ENCODE results near the gene LCORL.

DNA sequence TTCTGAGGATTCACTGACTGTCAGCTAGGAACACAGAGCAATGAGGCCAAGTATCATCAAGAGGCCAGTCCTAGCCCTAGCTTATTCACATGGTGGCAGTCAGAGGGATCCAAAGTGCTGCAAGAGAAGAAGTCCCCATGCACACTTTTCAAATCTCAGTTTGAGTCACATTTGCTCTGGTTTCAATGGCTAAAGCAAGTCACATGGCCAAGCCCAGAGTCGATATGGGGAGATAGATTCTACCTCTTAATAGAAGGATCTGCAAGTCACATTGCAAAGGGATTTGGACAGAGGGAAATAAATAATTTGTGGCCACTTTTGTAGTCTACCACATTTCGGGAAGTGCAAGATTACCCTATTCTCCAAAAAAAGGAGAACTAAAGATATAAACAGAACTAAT, 3.7 kb upstream of the LCORL start:
- TF ChIP-seq, protein P1, sequence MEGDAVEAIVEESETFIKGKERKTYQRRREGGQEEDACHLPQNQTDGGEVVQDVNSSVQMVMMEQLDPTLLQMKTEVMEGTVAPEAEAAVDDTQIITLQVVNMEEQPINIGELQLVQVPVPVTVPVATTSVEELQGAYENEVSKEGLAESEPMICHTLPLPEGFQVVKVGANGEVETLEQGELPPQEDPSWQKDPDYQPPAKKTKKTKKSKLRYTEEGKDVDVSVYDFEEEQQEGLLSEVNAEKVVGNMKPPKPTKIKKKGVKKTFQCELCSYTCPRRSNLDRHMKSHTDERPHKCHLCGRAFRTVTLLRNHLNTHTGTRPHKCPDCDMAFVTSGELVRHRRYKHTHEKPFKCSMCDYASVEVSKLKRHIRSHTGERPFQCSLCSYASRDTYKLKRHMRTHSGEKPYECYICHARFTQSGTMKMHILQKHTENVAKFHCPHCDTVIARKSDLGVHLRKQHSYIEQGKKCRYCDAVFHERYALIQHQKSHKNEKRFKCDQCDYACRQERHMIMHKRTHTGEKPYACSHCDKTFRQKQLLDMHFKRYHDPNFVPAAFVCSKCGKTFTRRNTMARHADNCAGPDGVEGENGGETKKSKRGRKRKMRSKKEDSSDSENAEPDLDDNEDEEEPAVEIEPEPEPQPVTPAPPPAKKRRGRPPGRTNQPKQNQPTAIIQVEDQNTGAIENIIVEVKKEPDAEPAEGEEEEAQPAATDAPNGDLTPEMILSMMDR (IDR thresholded peaks at IDR 0.05; ENCODE audit: low read length): no peak
- TF ChIP-seq EZH2 (optimal IDR thresholded peaks at IDR 0.05; ENCODE audit: low read depth, low read length): no peak

All from MM.1S (cell line).